ENCODE measurements around the gene IMPDH1.
A peak's percentile ranks its signal among the peaks of the same experiment; 100 is the strongest.

Gene IMPDH1

GRCh38 chr7:128434413-128435326 lies 24.9 kb upstream of the IMPDH1 start:
- no peak for DNase-seq

- no peak for DNase-seq
These were observed 22.0 kb upstream of the IMPDH1 start for GRCh38 chr7:128431754-128432153.

DNA sequence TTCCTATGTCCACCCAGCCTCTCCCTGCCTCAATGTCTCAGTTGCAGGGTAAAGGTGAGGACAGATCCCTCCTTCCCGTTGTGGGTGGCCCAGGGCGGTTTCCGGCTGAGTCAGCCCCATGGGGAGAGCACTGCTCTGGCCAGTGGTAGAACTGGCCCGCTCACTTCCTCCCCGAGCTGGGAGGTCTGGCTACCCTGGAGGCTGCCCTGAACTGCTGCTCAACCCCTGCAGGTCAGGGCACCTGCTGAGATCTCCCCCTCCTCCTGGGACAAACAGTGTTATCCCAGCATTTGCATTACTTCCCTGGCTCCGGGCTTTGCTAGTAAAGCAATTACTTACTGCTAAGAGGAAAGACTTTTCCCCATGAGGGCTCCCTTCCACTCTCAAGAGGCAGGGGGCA lies 21.4 kb upstream of the IMPDH1 start:
- no peak for DNase-seq

DNA sequence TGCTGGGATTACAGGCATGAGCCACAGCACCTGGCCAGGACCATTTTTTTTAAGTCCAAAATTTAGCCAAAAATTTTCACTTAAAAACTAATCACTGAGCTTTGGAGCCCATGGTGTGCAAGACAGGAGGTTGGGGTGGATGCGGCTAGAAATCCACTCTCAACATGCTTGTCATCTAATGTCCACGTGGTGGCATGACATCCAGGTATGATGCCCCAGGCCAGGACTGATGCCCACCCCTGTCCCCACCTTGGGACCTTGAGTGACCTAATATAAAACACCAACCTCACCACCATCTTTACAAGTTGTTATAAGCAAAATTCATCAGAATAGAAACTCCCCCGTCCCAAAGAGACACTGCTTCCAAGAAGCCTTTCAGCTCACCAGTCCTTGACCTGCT lies 20.4 kb upstream of the IMPDH1 start:
- no peak for DNase-seq

DNA sequence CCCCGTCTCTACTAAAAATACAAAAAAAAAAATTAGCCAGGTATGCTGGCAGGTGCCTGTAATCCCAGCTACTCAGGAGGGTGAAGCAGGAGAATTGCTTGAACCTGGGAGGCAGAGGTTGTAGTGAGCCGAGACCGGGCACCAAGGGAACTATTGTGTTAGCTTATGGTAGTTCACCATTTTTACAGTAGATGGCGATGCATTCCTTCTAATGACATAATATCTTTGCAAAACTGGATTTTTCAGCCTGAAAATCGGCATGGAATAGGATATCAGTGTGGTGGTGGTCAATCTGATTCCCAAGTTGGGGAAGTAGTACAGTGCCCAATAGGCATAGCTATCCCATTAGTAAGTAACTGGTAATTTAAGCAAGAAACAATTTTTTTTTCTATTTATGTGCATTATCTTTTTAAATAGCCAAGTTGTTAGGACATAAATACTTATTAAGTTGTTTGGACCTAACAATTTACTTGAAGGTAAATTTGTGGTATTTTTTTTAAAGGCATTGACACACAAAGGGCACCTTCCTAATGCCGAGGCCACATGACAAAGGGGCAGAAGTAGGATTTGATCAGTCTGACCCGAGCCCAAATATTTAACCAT lies 17.6 kb upstream of the IMPDH1 start:
- DNase-seq: peak; percentile 43

DNA sequence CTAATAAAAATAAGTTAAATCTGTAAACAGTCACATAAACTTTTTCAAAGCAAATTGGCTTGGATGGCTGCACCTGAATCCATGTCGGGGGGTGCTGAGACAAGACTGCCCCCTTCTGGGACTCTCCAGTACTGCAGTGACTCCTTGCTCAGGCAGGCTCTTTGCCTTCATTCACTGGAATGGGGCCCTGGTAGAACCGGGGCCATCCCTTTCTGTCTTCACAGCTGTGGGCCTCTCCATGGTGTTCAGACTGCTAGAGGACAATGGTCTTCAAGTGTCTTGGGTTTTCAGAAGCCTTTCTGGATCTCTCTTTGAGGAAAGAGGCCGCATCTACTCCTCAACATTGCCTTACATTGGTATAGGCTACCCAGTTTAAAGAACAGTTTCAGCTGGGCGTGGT lies 16.1 kb upstream of the IMPDH1 start:
- no peak for DNase-seq

- no peak for DNase-seq
These were observed 15.0 kb upstream of the IMPDH1 start for GRCh38 chr7:128424686-128425275.

DNA sequence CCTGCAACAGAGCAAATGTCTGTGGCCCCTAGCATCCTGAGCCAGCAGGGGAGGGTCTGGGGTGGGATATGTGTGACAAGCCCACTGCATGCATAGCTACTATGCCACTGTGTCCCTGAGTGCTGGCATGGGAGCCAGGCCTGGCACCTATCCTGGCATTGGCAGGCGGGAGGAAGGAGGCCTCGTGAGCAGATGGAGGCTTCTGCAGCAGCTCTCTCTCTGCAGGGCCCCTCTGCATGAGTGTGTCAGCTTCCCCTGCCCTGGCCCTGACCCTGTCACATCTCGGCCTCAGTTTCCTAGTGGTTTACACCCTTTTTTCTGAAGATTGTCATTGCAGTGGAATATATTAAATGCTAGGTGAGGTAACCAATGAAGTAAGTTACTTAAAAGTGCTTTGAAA lies 13.1 kb upstream of the IMPDH1 start:
- no peak for DNase-seq

DNA sequence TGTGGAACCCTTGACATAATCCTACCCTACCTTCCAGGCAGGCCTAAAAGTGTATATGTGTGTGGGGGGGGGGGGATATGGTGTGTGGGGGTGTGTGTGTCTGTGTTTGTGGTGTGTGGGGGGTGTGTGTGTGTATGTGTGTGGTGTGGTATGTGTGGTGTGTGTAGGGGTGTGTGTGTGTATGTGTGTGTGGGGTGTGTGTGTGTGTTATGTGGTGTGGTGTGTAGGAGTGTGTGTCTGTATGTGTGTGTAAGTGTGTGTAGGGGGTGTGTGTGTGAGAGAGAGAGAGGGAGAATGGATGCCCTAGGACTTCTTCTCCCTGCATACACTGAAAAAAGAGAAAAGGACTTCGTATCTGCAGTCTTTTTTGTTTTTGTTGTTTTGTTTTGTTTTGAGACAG lies 12.3 kb upstream of the IMPDH1 start:
- no peak for DNase-seq

DNA sequence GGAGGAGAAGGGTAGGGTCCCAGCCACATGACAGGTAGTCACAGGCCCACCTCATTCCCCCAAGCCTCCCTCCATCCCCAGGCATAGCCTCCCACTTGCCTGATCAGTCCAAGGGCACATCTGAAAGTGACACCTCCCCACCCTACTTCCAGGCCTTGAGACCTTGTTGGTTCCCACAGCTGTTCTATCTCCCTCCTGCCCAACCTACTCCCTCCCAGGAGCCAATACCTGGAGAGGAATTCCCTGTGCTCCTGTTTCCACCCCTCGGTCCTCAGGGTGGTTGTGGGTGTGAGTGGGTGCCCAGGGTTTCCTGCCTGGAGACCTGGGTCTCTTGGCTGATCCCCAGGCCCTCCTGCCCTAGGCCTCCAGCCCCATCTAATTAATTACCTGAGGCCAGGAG lies 11.6 kb upstream of the IMPDH1 start:
- DNase-seq: no peak

DNA sequence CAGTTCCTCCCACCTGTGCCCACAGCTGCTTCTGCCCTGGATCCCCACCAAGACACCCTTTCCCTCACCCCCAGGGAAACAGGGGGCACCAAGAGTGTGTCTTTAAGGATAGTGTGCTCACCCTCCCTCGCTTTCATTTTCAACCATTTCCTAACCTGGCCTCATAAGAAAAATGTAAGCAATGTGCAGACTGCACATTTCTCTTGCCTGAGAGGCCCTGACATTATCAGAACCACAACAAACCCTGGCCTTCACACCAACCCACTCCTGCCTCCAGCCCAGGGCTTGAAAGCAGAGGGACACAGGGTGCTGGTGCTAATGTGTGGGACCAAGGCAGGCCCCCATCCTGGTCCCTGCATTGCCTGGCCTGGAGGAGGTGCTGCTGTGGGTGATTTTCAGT lies 11.0 kb upstream of the IMPDH1 start:
- no peak for DNase-seq

GRCh38 chr7:128419257-128419656 lies 9.5 kb upstream of the IMPDH1 start:
- no peak for DNase-seq

- DNase-seq: no peak
These were observed 7.3 kb upstream of the IMPDH1 start for GRCh38 chr7:128417071-128417470.

GRCh38 chr7:128415217-128415785 lies 5.5 kb upstream of the IMPDH1 start:
- DNase-seq: no peak

GRCh38 chr7:128410451-128410753 lies 620 bp upstream of the IMPDH1 start:
- no peak for DNase-seq

GRCh38 chr7:128408709-128409595 lies 830 bp downstream of the IMPDH1 start:
- DNase-seq: no peak

DNA sequence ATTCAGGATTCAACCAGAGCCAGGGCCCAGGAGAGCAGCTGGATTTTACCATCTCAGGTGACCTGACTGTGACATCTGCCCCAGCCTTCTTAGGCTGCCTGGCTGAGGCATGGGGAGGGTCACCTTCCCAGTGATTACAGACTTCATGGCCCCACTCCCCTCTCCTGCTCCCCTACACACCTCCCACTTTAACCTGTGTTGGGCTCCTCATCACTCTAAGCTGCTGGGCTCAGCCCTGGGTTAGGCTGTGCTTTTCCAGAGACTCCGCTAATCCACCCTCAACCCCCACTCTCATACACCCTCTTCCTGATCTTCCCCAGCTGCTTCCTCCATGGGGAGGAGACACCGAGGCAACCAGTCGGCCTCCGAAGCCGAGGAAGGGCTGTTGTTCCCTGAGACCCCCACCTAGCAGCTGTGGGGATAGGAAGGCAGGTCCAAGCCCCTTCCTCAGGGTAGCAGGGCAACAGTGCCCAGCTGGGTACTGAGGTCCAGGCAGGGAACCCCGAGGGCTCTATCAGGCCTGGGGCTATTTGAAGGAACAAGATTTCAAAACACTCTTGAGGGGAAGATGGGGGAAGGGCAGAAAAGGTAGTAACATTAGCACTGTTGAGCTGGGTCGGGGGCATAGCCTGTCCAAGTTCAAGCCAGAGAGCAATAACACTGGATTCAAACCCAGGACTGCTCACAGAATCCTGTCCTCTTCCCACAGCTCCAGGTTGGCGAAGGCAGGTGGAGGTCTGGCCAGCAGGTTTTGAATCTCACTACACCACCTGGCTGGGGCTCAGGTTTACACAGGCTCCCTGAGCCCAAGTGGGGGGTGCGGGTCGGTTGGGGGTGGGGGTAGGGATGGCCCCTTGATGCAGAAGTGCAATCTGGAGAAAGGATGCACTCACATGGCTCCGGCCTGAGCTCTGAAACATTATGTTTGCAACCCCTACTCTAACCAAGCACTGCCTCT lies 1.8 kb downstream of the IMPDH1 start:
- peak; percentile 55 for DNase-seq

DNA sequence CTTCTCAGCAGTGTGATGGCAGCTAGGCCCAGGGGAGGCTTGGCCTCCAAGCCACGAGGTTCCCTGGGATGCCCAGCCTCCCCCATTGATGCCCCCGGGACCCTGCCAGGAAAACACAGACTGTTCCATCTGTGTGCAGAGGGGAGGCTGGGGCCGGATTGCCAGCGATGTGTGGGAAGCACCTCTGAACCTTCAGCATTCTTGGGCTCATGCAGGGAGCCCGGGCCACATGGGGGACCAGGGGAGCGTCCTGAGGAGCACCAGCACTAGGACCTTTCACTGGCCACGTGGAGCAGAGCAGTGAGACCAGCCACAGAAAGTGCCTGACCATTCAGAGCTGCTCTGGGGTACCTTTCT lies 2.6 kb downstream of the IMPDH1 start:
- no peak for DNase-seq

- no peak for DNase-seq
These were observed 3.2 kb downstream of the IMPDH1 start for GRCh38 chr7:128406314-128407232.

- DNase-seq: peak; percentile 65
These were observed 4.1 kb downstream of the IMPDH1 start for GRCh38 chr7:128405471-128406313.
